C4-2B (cell line): ENCODE data around the gene DAPK1.

Experiments used
- ZFX ChIP-seq: fragments of 450-650 bp; IDR thresholded peaks from 2 replicates; pipeline ENCODE4 v1.6.1; 2017
- TF ChIP-seq, protein P1 (sequence below): fragments of 450-650 bp; conservative IDR thresholded peaks from 2 replicates; pipeline ENCODE4 v1.5.1; 2017; ENCODE audit warnings: mild to moderate bottlenecking

DNA sequence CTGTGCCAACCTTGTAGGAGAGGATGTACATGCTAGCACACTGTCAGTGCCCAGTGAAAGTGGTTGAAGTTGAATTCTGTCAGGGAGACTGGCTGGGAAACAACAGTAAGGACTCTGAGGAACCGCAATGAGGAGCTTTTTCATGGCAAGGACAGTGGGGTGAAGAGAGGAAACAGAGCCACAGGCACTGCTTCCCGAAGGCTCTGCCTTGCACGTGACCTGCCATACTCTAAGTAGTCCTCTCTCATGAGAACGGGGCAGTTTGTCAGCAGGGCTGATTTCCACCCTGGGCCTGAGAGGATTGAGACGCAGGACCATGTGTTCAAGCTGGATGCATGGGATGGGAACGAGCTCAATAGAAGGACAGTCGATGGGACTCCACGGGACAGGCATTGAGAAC lies 121.7 kb downstream of the DAPK1 start:
- TF ChIP-seq, protein P1, sequence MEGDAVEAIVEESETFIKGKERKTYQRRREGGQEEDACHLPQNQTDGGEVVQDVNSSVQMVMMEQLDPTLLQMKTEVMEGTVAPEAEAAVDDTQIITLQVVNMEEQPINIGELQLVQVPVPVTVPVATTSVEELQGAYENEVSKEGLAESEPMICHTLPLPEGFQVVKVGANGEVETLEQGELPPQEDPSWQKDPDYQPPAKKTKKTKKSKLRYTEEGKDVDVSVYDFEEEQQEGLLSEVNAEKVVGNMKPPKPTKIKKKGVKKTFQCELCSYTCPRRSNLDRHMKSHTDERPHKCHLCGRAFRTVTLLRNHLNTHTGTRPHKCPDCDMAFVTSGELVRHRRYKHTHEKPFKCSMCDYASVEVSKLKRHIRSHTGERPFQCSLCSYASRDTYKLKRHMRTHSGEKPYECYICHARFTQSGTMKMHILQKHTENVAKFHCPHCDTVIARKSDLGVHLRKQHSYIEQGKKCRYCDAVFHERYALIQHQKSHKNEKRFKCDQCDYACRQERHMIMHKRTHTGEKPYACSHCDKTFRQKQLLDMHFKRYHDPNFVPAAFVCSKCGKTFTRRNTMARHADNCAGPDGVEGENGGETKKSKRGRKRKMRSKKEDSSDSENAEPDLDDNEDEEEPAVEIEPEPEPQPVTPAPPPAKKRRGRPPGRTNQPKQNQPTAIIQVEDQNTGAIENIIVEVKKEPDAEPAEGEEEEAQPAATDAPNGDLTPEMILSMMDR, result no peak
- no peak for TF ChIP-seq ZFX
